ENCODE data around the gene UNC13A.

- TF ChIP-seq CTCF (IDR thresholded peaks at IDR 0.05) (no peak), POLR2A (IDR thresholded peaks at IDR 0.05) (no peak), EP300 (IDR thresholded peaks at IDR 0.05) (no peak), POLR2AphosphoS5 (IDR thresholded peaks at IDR 0.05) (no peak)
Measured at GRCh38 chr19:17686023-17686521, 2.1 kb downstream of the UNC13A start.

All from stomach (tissue), 4 donors.